ENCODE results near the gene TAS2R42.

TAS2R42 gene

GRCh38 chr12:11186837-11187236 lies at the start of gene TAS2R42:
TSS of gene TAS2R42 (minus strand) at chr12:11186937. CDS start at chr12:11186937, 0 bp downstream.
- DNase-seq: no peak

DNA sequence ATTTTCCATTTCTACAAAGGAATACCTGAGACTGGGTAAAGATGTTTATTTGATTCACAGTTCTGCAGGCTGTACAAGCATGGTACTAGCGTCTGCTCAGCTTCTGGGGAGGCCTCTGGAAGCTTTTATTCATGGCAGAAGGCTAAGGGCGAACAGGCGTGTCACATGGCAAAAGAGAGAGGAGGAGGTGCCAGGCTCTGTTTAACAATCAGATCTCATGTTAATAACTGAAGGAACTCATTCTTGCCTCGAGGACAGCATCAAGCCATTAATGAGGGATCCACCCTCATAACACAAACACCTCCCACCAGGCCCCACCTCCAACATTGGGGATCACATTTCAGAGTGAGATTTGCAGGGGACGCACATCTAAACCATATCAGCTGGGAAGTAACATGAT lies 46.8 kb upstream of the TAS2R42 start:
- no peak for DNase-seq

GRCh38 chr12:11228296-11228879 lies 41.7 kb upstream of the TAS2R42 start:
- DNase-seq: peak; percentile 39 to 58

DNA sequence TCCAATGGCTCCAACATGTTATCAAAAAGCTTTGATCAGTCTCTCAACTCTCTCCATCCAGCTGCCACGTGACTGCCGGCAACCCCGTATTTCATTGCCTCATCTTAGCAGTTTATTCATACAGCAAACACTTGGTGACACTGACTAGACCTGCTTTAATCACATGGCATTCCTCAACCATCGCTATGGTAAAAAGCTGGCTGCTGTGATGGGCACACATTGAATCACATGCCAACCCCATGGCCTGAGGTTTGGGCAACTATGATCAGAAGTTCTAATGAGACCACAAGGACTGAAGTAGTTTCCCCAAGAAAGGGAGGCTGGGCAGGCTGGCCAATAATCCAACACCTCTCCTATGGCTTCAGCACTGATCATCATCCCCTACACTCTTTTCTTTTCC lies 40.6 kb upstream of the TAS2R42 start:
- no peak for DNase-seq

DNA sequence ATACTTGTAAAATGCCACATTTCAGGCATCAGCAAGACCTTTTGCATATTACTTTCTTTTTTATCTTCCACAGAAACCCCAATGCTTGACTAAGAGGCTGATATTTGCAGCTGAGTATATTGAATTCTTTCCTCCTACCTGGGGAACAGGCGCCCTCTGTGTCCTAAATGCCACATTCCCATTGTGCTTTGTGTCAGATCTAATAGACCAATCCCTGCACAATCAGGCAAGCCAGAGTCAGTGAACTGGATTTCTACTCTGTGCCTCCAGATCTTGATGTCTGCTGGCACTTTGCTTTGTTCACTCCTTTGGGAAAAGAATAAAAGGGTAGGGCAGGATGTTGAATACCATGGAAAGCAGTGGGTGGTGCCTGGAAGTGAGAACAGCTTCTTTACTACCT lies 22.4 kb upstream of the TAS2R42 start:
- no peak for DNase-seq

GRCh38 chr12:11204173-11204572 lies 17.4 kb upstream of the TAS2R42 start:
- no peak for DNase-seq

DNA sequence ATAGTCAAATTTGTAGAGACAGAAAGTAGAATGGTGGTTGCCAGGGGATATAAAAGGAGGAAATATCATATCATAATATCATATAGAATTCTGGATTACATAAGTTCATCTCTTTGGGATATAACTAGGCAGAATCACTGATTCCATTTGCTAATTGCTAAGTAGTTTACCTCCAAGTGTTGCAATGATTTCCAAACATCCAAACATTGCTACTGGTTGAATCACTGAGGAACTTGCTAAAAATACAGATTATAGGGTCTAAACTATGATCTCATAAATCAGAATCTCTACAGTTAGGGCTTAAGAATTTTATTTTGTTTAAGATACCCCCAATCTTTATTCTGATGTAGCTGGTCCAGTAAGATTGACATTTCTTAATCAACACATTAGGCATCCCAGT lies 16.1 kb upstream of the TAS2R42 start:
- no peak for DNase-seq

- DNase-seq: no peak
Observed at GRCh38 chr12:11183011-11183410, 3.7 kb downstream of the TAS2R42 start.

- no peak for DNase-seq
Observed at GRCh38 chr12:11182529-11182928, 4.2 kb downstream of the TAS2R42 start.

GRCh38 chr12:11178250-11178649 lies 8.5 kb downstream of the TAS2R42 start:
- DNase-seq: no peak

DNA sequence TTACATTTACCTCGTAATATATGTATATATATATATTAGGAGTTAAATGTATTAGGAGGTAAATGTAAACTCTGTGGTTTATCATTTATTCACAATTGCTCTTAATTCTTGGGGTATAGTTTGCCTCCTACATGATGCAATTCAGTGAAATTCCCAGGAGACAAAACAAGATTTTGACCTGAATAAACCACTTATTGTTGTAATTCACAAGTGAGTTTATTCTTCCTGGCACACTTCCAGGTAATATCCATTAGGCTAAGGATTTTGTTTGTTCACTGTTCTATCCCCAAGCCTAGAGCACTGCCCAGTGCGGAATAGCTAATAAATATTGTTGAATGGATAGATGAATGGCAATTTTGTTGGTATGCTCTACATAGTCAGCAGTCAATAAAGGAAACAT lies 12.7 kb downstream of the TAS2R42 start:
- no peak for DNase-seq

DNA sequence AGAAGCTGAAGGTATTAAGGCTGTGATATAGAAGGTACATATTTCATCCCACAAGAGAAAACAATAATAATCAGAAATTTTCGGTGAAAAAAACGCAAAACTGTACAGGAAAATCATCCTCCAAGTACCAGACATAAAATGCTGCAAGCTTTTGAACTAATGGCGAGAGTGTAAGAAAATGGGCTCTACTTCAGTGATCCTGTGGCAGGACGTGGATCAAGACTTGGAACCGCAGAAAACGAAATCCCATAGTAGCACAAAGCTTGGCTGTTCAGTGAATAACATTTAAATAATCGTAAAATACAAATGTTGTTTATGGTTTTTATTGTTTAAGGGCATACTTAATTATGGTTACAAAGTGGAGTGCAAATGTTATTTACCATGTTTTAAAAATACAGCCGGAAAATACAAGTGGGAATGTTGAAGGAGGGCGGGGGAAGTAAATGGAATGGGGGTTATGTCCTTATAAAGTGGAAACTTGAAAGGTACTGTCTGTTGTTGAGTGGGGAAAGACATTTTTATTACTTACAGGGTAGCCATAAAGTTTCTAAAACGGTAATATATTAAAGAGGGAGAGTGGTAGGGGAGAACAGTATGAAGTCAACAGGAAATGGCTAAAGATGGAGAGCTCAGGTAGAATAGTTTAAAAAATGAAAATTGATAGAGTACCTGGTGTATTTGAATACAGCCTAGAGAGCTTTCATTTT lies 14.6 kb downstream of the TAS2R42 start:
- no peak for DNase-seq

- DNase-seq: peak; percentile 80 to 86
Observed at GRCh38 chr12:11171145-11171968, 15.4 kb downstream of the TAS2R42 start, which contains the start of gene SMIM10L1. TSS of gene SMIM10L1 (plus strand) at chr12:11171194. CDS start at chr12:11171357, 163 bp downstream.

- DNase-seq: no peak
Observed at GRCh38 chr12:11170810-11171144, 16.0 kb downstream of the TAS2R42 start.

DNA sequence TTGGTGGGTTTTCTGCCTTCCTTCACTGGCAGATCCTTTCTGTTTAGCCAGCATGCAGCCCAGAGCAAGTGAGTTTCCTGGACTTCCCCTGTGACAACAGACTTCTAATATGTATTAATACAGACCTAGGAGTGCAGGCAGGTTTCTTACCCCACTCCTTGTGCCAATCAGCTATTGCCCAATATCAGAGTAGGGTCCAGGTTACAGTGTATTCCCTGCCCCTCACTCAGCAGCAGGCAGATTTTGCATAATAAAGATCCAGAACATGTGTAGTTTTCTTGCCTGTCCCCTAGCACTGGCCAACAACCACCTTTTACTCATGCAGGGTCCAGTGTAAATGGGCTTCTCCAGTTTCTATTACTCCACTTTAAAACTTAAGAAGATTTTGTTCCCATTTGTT lies 20.4 kb downstream of the TAS2R42 start:
- DNase-seq: no peak

DNA sequence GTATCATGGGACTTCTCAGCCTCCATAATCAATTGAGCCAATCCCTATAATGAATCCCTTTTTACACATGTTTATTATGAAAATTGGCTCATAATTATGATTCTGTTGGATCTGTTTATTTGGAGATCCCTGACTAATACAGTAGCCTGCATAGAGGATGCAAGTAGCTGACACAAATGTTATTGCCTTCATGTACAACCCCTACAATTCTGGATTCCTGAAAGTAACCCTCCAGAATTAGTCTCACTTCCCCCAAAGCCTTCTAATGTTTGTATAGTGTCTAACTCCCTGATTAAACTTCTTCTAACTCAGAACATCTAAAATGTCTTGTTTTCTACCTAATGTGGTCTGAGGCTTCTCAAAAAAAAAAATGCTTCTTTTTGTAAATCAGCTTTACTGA lies 22.4 kb downstream of the TAS2R42 start:
- DNase-seq: no peak

GRCh38 chr12:11162502-11162901 lies 24.2 kb downstream of the TAS2R42 start:
- DNase-seq: no peak

DNA sequence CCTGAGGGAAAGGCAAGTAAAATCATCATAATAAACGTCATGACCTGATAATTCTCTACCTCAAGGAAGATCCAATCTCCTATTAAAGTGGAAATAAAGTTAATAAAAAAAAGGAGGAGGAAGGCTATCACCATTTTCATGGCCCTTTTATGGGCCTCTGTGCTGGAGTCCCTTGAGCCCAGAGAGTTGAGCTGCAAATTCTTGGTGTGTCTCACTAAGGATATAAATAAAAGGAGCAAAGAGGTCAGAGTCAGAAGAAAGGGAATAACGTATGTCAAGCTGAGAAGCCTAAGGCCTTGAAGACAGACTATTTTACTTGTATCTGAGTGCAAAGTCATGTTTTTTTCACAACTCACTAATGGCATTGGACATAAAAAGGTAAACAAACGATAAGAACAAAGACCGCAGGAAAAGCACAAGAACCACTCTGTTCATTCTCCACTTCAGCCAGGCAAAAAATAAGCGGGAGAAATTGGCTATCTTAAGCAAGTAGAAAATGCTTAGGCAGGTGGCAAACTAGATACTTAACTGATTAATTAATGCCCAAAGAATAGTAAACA lies 27.8 kb downstream of the TAS2R42 start:
- DNase-seq: no peak

DNA sequence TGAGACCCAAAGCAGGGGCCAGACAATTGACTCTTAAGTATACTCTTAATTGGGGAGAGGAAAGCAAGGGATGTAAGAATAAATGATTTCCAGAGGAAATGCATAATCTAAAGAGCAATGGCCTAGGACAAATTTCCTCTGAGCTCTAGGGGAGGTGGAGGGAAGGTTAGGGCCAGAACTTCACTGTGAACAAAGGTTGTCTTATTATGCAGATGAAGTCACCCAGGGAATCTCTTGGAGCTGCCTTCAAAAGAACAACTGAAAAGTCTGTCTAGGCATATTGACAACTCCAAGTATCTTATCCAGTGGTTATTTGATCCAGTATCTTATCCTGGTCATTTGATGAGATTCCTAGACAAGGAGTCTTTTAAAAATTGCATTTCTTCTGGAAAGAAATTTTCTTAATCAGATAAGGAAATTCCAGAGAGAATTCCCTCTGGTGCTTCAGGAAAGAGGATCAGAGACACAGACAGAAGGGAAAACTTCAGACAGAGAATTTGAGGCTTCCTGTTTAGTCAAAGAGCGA lies 32.3 kb downstream of the TAS2R42 start:
- no peak for DNase-seq

DNA sequence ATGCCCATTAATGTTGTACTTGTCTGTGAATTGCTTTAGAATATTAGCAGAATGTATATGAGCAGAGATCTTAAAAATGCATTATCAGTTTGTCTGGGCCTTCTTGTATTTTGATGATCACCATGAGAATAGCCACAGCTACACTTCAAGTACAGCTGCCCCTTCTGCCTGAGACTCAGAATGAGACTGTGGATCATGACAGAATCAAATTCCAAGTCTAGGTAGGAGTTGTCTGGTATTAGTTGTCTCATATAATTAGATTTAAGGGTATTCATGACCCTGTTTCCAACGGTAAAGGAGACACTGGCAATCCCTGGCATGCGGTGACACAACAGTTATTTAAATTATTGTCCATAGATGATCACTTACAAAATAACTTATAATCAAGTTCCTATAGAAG lies 34.0 kb downstream of the TAS2R42 start:
- DNase-seq: no peak

DNA sequence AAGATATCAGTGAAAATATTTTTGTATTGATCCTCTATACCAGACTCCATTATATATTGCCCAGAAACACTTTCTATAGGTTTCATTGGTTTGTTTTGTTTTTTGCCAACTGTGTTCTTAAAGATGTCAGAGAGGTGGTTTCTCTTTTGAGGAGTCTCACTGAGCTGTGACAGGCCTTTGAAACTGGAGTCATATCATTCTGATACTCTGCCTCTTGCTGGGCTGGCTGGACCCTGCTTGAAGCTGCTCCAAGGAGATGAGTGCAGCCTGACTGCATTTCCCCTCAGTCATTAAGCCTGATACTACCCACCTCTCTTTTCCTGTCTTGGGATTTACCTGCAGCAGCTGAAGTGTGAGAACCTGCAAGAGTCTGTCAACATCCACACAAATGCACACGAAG lies 35.9 kb downstream of the TAS2R42 start:
- DNase-seq: no peak

DNA sequence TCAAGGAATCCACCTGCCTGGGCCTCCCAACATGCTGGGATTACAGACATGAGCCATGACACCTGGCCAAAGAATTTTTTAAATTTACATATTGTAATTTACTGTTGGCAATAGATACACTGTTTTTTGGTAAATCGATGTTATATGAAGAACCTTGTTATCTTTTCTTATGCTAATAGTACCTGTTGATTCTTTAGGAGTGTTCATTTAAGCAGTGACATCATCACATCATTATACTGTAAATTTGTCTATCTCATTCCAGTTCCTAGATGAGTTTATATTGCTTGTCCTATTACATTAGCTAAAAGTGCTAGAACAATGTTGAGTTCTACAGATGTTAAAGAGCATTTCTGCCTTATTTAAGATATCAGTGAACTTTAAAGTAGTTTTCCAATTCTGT lies 39.3 kb downstream of the TAS2R42 start:
- DNase-seq: no peak

- DNase-seq: no peak
Observed at GRCh38 chr12:11144297-11144696, 42.4 kb downstream of the TAS2R42 start.
